GM23338 (cell line): ENCODE results near the gene RAB30. TPM values are rescaled to one million over a fixed set of nuclear protein-coding genes. Genes with fewer than 3 reads are reported as not detected.

Experiments
- ATAC-seq: fragments of 200-7000 bp; cut with Tn5 transposase; 3 replicates; pipeline ENCODE4 v1.9.1; 2020
- DNase-seq: peaks from one replicate; pipeline ENCODE4 v3.0.0-alpha.2; 2015; ENCODE audit warnings: low spot score
- H2AFZ ChIP-seq: fragments of 200-600 bp; sonication (generic); 2 replicates; pipeline ENCODE4 v1.8.0; 2016; ENCODE audit warnings: antibody characterized with exemption, mild to moderate bottlenecking, moderate library complexity
- H3F3A ChIP-seq: fragments of 200-600 bp; sonication (generic); replicated peaks from 2 replicates; pipeline ENCODE4 v1.8.0; 2017; ENCODE audit warnings: antibody characterized with exemption, mixed run types, low read depth
- H3K27ac ChIP-seq: fragments of 200-600 bp; sonication (generic); 2 replicates; pipeline ENCODE4 v1.6.1; 2016; ENCODE audit warnings: low read depth
- H3K27me3 ChIP-seq: fragments of 200-600 bp; sonication (generic); 2 replicates; pipeline ENCODE4 v1.8.0; 2016; ENCODE audit warnings: mild to moderate bottlenecking, mixed run types, moderate library complexity; ENCODE audit not compliant: insufficient read depth
- H3K36me3 ChIP-seq: fragments of 200-600 bp; sonication (generic); 2 replicates; pipeline ENCODE4 v1.8.0; 2016; ENCODE audit warnings: mild to moderate bottlenecking; ENCODE audit not compliant: insufficient read depth
- H3K4me1 ChIP-seq: fragments of 200-600 bp; sonication (generic); 2 replicates; pipeline ENCODE4 v1.8.0; 2016; ENCODE audit warnings: mild to moderate bottlenecking, moderate library complexity; ENCODE audit not compliant: insufficient read depth
- H3K4me2 ChIP-seq: fragments of 200-600 bp; sonication (generic); 2 replicates; pipeline ENCODE4 v1.7.1; 2017; ENCODE audit warnings: mixed run types
- H3K4me3 ChIP-seq: fragments of 200-600 bp; sonication (generic); 2 replicates; pipeline ENCODE4 v1.6.1; 2016; ENCODE audit warnings: mixed run types
- H3K79me2 ChIP-seq: fragments of 200-600 bp; sonication (generic); replicated peaks from 2 replicates; pipeline ENCODE4 v1.8.0; 2017; ENCODE audit warnings: mild to moderate bottlenecking; ENCODE audit not compliant: insufficient read depth
- H3K9me2 ChIP-seq: fragments of 200-600 bp; sonication (generic); 2 replicates; pipeline ENCODE4 v1.8.0; 2017; ENCODE audit not compliant: insufficient read depth
- H4K20me1 ChIP-seq: fragments of 200-600 bp; sonication (generic); replicated peaks from 2 replicates; pipeline ENCODE4 v1.8.0; 2017; ENCODE audit warnings: mild to moderate bottlenecking; ENCODE audit not compliant: insufficient read depth
- H3K27ac Mint-ChIP-seq: 2 replicates; pipeline ENCODE4 v1.8.0; 2020; ENCODE audit warnings: inconsistent platforms, mild to moderate bottlenecking, moderate library complexity, mixed read lengths
- H3K27me3 Mint-ChIP-seq: 3 replicates; pipeline ENCODE4 v1.8.0; 2022; ENCODE audit warnings: low read depth, mild to moderate bottlenecking, moderate library complexity, mixed read lengths, inconsistent platforms; ENCODE audit not compliant: insufficient read depth, poor library complexity
- H3K36me3 Mint-ChIP-seq: 3 replicates; pipeline ENCODE4 v1.8.0; 2021; ENCODE audit warnings: low read depth, mild to moderate bottlenecking, inconsistent platforms, moderate library complexity, mixed read lengths
- H3K4me1 Mint-ChIP-seq: 3 replicates; pipeline ENCODE4 v1.8.0; 2020; ENCODE audit warnings: mild to moderate bottlenecking, inconsistent platforms, mixed read lengths
- H3K4me3 Mint-ChIP-seq: 3 replicates; pipeline ENCODE4 v1.8.0; 2021; ENCODE audit warnings: moderate library complexity, mild to moderate bottlenecking, inconsistent platforms, mixed read lengths
- H3K9me3 Mint-ChIP-seq: 3 replicates; pipeline ENCODE4 v1.8.0; 2020; ENCODE audit warnings: moderate library complexity, mild to moderate bottlenecking, inconsistent platforms, mixed read lengths
- CREB1 ChIP-seq: fragments of 250-450 bp; sonication (Bioruptor Pico); IDR thresholded peaks from 2 replicates; pipeline ENCODE4 v1.5.0; 2020; ENCODE audit warnings: low read depth, mild to moderate bottlenecking, moderate library complexity
- CTCF ChIP-seq, 2 experiments: fragments of 200-600 bp in 1 of 2; sonication (generic) in 1 of 2; conservative IDR thresholded peaks; 2 replicates each; pipeline versions ENCODE4 v1.5.1 to v1.6.1; 2016 to 2017; ENCODE audit warnings: antibody characterized with exemption in 2 of 2, low read depth in 2 of 2, mild to moderate bottlenecking in 2 of 2, moderate library complexity in 1 of 2
- ETS1 ChIP-seq: IDR thresholded peaks from 2 replicates; pipeline ENCODE4 v1.6.1; 2016; ENCODE audit warnings: antibody characterized with exemption
- EZH2 ChIP-seq: fragments of 200-600 bp; sonication (generic); IDR thresholded peaks from one replicate; pipeline ENCODE4 v1.8.0; 2017; ENCODE audit warnings: antibody characterized with exemption, mild to moderate bottlenecking, low read depth; ENCODE audit not compliant: unreplicated experiment
- EZH2phosphoT487 ChIP-seq: fragments of 200-600 bp; sonication (generic); IDR thresholded peaks from one replicate; pipeline ENCODE4 v1.8.1; 2018; ENCODE audit warnings: antibody characterized with exemption; ENCODE audit not compliant: unreplicated experiment
- JUNB ChIP-seq: IDR thresholded peaks from one replicate; pipeline ENCODE4 v1.6.1; 2016; ENCODE audit warnings: antibody characterized with exemption; ENCODE audit not compliant: unreplicated experiment
- NANOG ChIP-seq: IDR thresholded peaks from 2 replicates; pipeline ENCODE4 v1.6.1; 2016; ENCODE audit warnings: antibody characterized with exemption, borderline replicate concordance
- POLR2AphosphoS5 ChIP-seq: IDR thresholded peaks from 2 replicates; pipeline ENCODE4 v1.6.1; 2016; ENCODE audit warnings: antibody characterized with exemption, low read depth
- REST ChIP-seq: IDR thresholded peaks from one replicate; pipeline ENCODE4 v1.6.1; 2018; ENCODE audit warnings: antibody characterized with exemption; ENCODE audit not compliant: unreplicated experiment
- STAT1 ChIP-seq: IDR thresholded peaks from one replicate; pipeline ENCODE4 v1.6.1; 2016; ENCODE audit warnings: antibody characterized with exemption; ENCODE audit not compliant: unreplicated experiment
- ZNF114 ChIP-seq: fragments of 250-450 bp; sonication (Bioruptor Pico); IDR thresholded peaks from 2 replicates; pipeline ENCODE4 v1.5.0; 2020; ENCODE audit warnings: mild to moderate bottlenecking, moderate library complexity
- ZNF331 ChIP-seq: fragments of 250-450 bp; sonication (Bioruptor Pico); IDR thresholded peaks from 2 replicates; pipeline ENCODE4 v1.5.0; 2020; ENCODE audit warnings: low read depth, mild to moderate bottlenecking, moderate library complexity
- ZNF462 ChIP-seq: fragments of 250-450 bp; sonication (Bioruptor Pico); IDR thresholded peaks from 2 replicates; pipeline ENCODE4 v1.5.0; 2020; ENCODE audit warnings: mild to moderate bottlenecking, moderate library complexity
- polyA plus RNA-seq: library from polyadenylated mRNA; unstranded; fragments of >200 nt; fragmentation: Nextera tagmentation; extraction: Ambion mirVana; gene quantifications from 2 replicates; pipeline ENCODE4 v1.2.1, GENCODE V29; 2016
- total RNA-seq: library from RNA; depleted of rRNA; stranded (reverse); fragments of >200 nt; shearing (Covaris generic); gene quantifications from 2 replicates; pipeline ENCODE4 v1.2.3, GENCODE V29; 2014

RAB30 gene
- total and polyA plus RNA-seq, 2 experiments from 2014 or later = 3.3 to 6.6 TPM

GRCh38 chr11:82960779-82961143 lies 110.9 kb downstream of the RAB30 start:
- Mint-ChIP-seq H3K36me3 (no peaks in the 10 kb centered on the region), H3K4me1 (peaks cover 6% of the 10 kb centered on the region; the same call in 2 of the 3 replicates), H3K27me3 (peaks cover 2% of the 10 kb centered on the region), H3K4me3 (no peak overlapping the region), H3K27ac (no peak overlapping the region), H3K9me3 (peaks cover 9% of the 10 kb centered on the region; the same call in 1 of the 3 replicates)
- ATAC-seq (no peak), DNase-seq (no peak)
- H3K4me1 ChIP-seq = peaks cover under 1% of the 10 kb centered on the region; the same call in 1 of the 2 replicates
- H3K27me3 ChIP-seq = no peaks in the 10 kb centered on the region
- no peaks in the 10 kb centered on the region for H3F3A ChIP-seq
- no peaks in the 10 kb centered on the region for H3K79me2 ChIP-seq
- TF ChIP-seq STAT1 (no peak), CREB1 (no peak), EZH2 (no peak), ZNF462 (CRISPR knock-in tag) (no peak), EZH2phosphoT487 (no peak), REST (no peak), ZNF331 (no peak), ZNF114 (CRISPR knock-in tag) (no peak), CTCF (conservative IDR thresholded peaks at IDR 0.05; ENCODE audit: low read depth in 2 of 2) (no peak), ETS1 (no peak), NANOG (no peak), JUNB (no peak), POLR2AphosphoS5 (no peak)
- no peaks in the 10 kb centered on the region for H4K20me1 ChIP-seq
- peaks cover 13% of the 10 kb centered on the region; the same call in 1 of the 2 replicates for H3K9me2 ChIP-seq
- H3K27ac ChIP-seq = no peak overlapping the region
- no peak overlapping the region for H3K4me2 ChIP-seq
- H2AFZ ChIP-seq = no peak overlapping the region
- H3K36me3 ChIP-seq = no peaks in the 10 kb centered on the region
- H3K4me3 ChIP-seq = no peak overlapping the region
